ENCODE data around the gene ABTB2. TPM values are rescaled to one million over a fixed set of nuclear protein-coding genes. Genes with fewer than 3 reads are reported as not detected.

Gene ABTB2
- total RNA-seq, 2 donors from 2014 or later: 5.8 to 11.1 TPM

GRCh38 chr11:34132261-34132965, 225.4 kb downstream of the ABTB2 start:
- intact Hi-C loops (cut with DNase I): no loop called here
- H3K36me3 ChIP-seq: peaks cover 20% of the 10 kb centered on the region
- H3K27me3 ChIP-seq: no peaks in the 10 kb centered on the region
- no peak for TF ChIP-seq CTCF (IDR thresholded peaks at IDR 0.05)
- H3K4me1 ChIP-seq: no peaks in the 10 kb centered on the region
- no peak overlapping the region for H3K27ac ChIP-seq
- no peak for DNase-seq
- H3K9me3 ChIP-seq: no peaks in the 10 kb centered on the region
- H3K9ac ChIP-seq (ENCODE audit: low read depth in 2 of 2, low read length in 2 of 2): no peak overlapping the region
- H3K4me3 ChIP-seq: no peak overlapping the region

GRCh38 chr11:34128824-34129223, 229.0 kb downstream of the ABTB2 start:
- TF ChIP-seq CTCF (IDR thresholded peaks at IDR 0.05): no peak
- Histone ChIP-seq H3K4me3 (no peak overlapping the region), H3K9ac (ENCODE audit: low read depth in 2 of 2, low read length in 2 of 2) (no peak overlapping the region), H3K27me3 (no peaks in the 10 kb centered on the region), H3K9me3 (no peaks in the 10 kb centered on the region), H3K27ac (no peak overlapping the region), H3K36me3 (peaks cover 4% of the 10 kb centered on the region), H3K4me1 (no peaks in the 10 kb centered on the region)
- DNase-seq: no peak
- intact Hi-C loops (cut with DNase I): no loop called here

- H3K9me3 ChIP-seq: no peaks in the 10 kb centered on the region
- no peak overlapping the region for H3K4me3 ChIP-seq
- DNase-seq: no peak
- no peak overlapping the region for H3K27ac ChIP-seq
- H3K27me3 ChIP-seq: no peaks in the 10 kb centered on the region
- H3K9ac ChIP-seq (ENCODE audit: low read depth in 2 of 2, low read length in 2 of 2): no peak overlapping the region
- no peak for TF ChIP-seq CTCF (IDR thresholded peaks at IDR 0.05)
- H3K4me1 ChIP-seq: no peaks in the 10 kb centered on the region
- H3K36me3 ChIP-seq: peaks cover 11% of the 10 kb centered on the region
- intact Hi-C loops (cut with DNase I): no loop called here
Measured at GRCh38 chr11:34126959-34127848, 230.6 kb downstream of the ABTB2 start.

GRCh38 chr11:34124885-34125668, 232.7 kb downstream of the ABTB2 start:
- DNase-seq: no peak
- H3K27ac ChIP-seq: no peak overlapping the region
- no peaks in the 10 kb centered on the region for H3K27me3 ChIP-seq
- no peak for TF ChIP-seq CTCF (IDR thresholded peaks at IDR 0.05)
- no peak overlapping the region for H3K4me3 ChIP-seq
- no peaks in the 10 kb centered on the region for H3K9me3 ChIP-seq
- no peaks in the 10 kb centered on the region for H3K4me1 ChIP-seq
- no peak overlapping the region for H3K9ac ChIP-seq (ENCODE audit: low read depth in 2 of 2, low read length in 2 of 2)
- peaks cover 11% of the 10 kb centered on the region for H3K36me3 ChIP-seq
- intact Hi-C loops (cut with DNase I): no loop called here

- H3K4me3 ChIP-seq: no peak overlapping the region
- no peak overlapping the region for H3K9ac ChIP-seq (ENCODE audit: low read depth in 2 of 2, low read length in 2 of 2)
- intact Hi-C loops (cut with DNase I): no loop called here
- H3K36me3 ChIP-seq: peaks cover 13% of the 10 kb centered on the region
- H3K4me1 ChIP-seq: no peaks in the 10 kb centered on the region
- no peak for TF ChIP-seq CTCF (IDR thresholded peaks at IDR 0.05)
- H3K27ac ChIP-seq: no peak overlapping the region
- H3K9me3 ChIP-seq: no peaks in the 10 kb centered on the region
- H3K27me3 ChIP-seq: no peaks in the 10 kb centered on the region
- DNase-seq: no peak
Measured at GRCh38 chr11:34120651-34121050, 237.2 kb downstream of the ABTB2 start.
